ENCODE measurements around the gene CDK4. TPM values are rescaled to one million over a fixed set of nuclear protein-coding genes. Genes with fewer than 3 reads are reported as not detected.

The CDK4 gene
- total and polyA plus RNA-seq, 2 of the 4 experiments (the other 2 are of a cell fraction) = 261 to 297 TPM

- H2BK20ac ChIP-seq (ENCODE audit: low read depth, low read length) = no peak overlapping the region
- peaks cover 1% of the 10 kb centered on the region; the same call in 1 of the 2 replicates for H3K36me3 ChIP-seq (ENCODE audit: control insufficient read depth, insufficient read depth, low read length)
- POLR2A ChIA-PET (ENCODE audit: unreplicated experiment) = no interaction called here
- CTCF ChIA-PET = interaction anchor here (0.7 to 2.0 kb wide), 2 partner anchors 11 to 16 kb away, joined by 3 to 6 read pairs; partner anchors contain the start of gene TSFM
- intact Hi-C loops (cut with micrococcal nuclease) (no loop called here), in situ Hi-C loops (cut with MboI; ENCODE audit: low sequenced_read_pairs) (no loop called here), dilution Hi-C loops (cut with HindIII; ENCODE audit: low sequenced_read_pairs, unreplicated experiment) (no loop called here)
- H3K18ac ChIP-seq (ENCODE audit: low read depth, low read length) = no peak overlapping the region
- H3K4me2 ChIP-seq (ENCODE audit: low read depth, low read length) = no peak overlapping the region
- no peak for ATAC-seq (ENCODE audit: low read depth)
- peaks cover 43% of the 10 kb centered on the region for H3K27me3 ChIP-seq (ENCODE audit: control insufficient read depth, insufficient read depth, low read length)
- BruUV-seq (replicated peaks) = no TSS peak
- H2BK15ac ChIP-seq (ENCODE audit: low read depth, low read length) = no peak overlapping the region
- H2BK120ac ChIP-seq (ENCODE audit: low read depth, low read length) = no peak overlapping the region
- H4K5ac ChIP-seq (ENCODE audit: low read depth, low read length) = no peak overlapping the region
- H3K9me1 ChIP-seq (ENCODE audit: insufficient read depth, low read length) = peaks cover 9% of the 10 kb centered on the region
- H3K79me1 ChIP-seq (ENCODE audit: low read depth in 1 of 2, low read length in 2 of 2) = peaks cover 10 to 14% of the 10 kb centered on the region in 2 experiments; a peak in 3 of 4 replicates
- H3K9ac ChIP-seq (ENCODE audit: low read depth, low read length) = no peak overlapping the region
- H2AK5ac ChIP-seq (ENCODE audit: low read depth, low read length) = no peak overlapping the region
- peaks cover 11% of the 10 kb centered on the region; the same call in 1 of the 2 replicates for H3K4me1 ChIP-seq (ENCODE audit: control insufficient read depth, insufficient read depth, low read length)
- H4K20me1 ChIP-seq (ENCODE audit: insufficient read depth, low read length) = no peaks in the 10 kb centered on the region
- no peak for DNase-seq
- H3K14ac ChIP-seq (replicated peaks; ENCODE audit: low read depth, low read length) = no peak overlapping the region
- no peak overlapping the region for H3K23ac ChIP-seq (ENCODE audit: low read depth, low read length)
- no peak overlapping the region for H2BK5ac ChIP-seq (ENCODE audit: low read depth, low read length, poor library complexity, severe bottlenecking)
- H2AK9ac ChIP-seq (replicated peaks; ENCODE audit: low read depth, low read length, poor library complexity) = no peak overlapping the region
- no peak overlapping the region for H4K91ac ChIP-seq (ENCODE audit: insufficient read depth, low read depth, low read length)
- H3K27ac ChIP-seq (ENCODE audit: insufficient read depth, low read length) = no peak overlapping the region
- H4K8ac ChIP-seq (ENCODE audit: low read depth in 2 of 2, low read length in 2 of 2) = no peak overlapping the region
- TF ChIP-seq CHD1 (IDR thresholded peaks at IDR 0.05; ENCODE audit: low read depth, low read length) = no peak
- no peak for TF ChIP-seq FOS (IDR thresholded peaks at IDR 0.05; ENCODE audit: low read depth, low read length)
- TF ChIP-seq BHLHE40 (IDR thresholded peaks at IDR 0.05; ENCODE audit: low read depth, low read length) = no peak
- no peak for TF ChIP-seq MXI1 (IDR thresholded peaks at IDR 0.05; ENCODE audit: borderline replicate concordance, low read depth, low read length)
- TF ChIP-seq, protein P1, sequence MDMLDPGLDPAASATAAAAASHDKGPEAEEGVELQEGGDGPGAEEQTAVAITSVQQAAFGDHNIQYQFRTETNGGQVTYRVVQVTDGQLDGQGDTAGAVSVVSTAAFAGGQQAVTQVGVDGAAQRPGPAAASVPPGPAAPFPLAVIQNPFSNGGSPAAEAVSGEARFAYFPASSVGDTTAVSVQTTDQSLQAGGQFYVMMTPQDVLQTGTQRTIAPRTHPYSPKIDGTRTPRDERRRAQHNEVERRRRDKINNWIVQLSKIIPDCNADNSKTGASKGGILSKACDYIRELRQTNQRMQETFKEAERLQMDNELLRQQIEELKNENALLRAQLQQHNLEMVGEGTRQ (IDR thresholded peaks at IDR 0.05; ENCODE audit: low read depth, low read length) = no peak
- TF ChIP-seq, protein P2, sequence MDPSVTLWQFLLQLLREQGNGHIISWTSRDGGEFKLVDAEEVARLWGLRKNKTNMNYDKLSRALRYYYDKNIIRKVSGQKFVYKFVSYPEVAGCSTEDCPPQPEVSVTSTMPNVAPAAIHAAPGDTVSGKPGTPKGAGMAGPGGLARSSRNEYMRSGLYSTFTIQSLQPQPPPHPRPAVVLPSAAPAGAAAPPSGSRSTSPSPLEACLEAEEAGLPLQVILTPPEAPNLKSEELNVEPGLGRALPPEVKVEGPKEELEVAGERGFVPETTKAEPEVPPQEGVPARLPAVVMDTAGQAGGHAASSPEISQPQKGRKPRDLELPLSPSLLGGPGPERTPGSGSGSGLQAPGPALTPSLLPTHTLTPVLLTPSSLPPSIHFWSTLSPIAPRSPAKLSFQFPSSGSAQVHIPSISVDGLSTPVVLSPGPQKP (IDR thresholded peaks at IDR 0.05; ENCODE audit: borderline replicate concordance, low read depth, low read length) = no peak
- TF ChIP-seq POLR2A (IDR thresholded peaks at IDR 0.05; ENCODE audit: low read depth, low read length) = no peak
- TF ChIP-seq RAD21 (IDR thresholded peaks at IDR 0.05; ENCODE audit: low read length) = no peak
- no peak for TF ChIP-seq CEBPB (IDR thresholded peaks at IDR 0.05; ENCODE audit: low read depth, low read length)
- no peak for TF ChIP-seq SMC3 (IDR thresholded peaks at IDR 0.05; ENCODE audit: low read depth, low read length)
- TF ChIP-seq CTCF (conservative IDR thresholded peaks at IDR 0.05; ENCODE audit: low read depth, low read length) = no peak
- no peak for TF ChIP-seq MAZ (IDR thresholded peaks at IDR 0.05; ENCODE audit: borderline replicate concordance, low read depth, low read length)
- H3K4me3 ChIP-seq (ENCODE audit: insufficient read depth, low read depth, low read length) = no peak overlapping the region
- no peak overlapping the region for H3K4ac ChIP-seq (ENCODE audit: low read depth, low read length)
- H2AFZ ChIP-seq (replicated peaks; ENCODE audit: low read length, poor library complexity) = no peak overlapping the region
- peaks cover 2% of the 10 kb centered on the region; the same call in 1 of the 2 replicates for H3K9me3 ChIP-seq (ENCODE audit: control insufficient read depth, insufficient read depth, low read length)
- H3K56ac ChIP-seq (ENCODE audit: extremely low read depth, insufficient read depth, low read length) = no peak overlapping the region
Observed at GRCh38 chr12:57767305-57767698, 15.2 kb upstream of the CDK4 start.

Data from IMR-90 (cell line).